NCI-H510A treated with DMSO at 0.1 percent for 48 hours (cell line): ENCODE measurements around the gene NRGN.
"Not testable (repeated sequence)": the region's sequence is repeated elsewhere in the genome, so short reads cannot be mapped to it uniquely, and the experiment has no call there.

Experiments
- DNase-seq: peaks from one replicate; lab custom pipeline; 2025; lab: John Stamatoyannopoulos, UW

Gene NRGN

DNA sequence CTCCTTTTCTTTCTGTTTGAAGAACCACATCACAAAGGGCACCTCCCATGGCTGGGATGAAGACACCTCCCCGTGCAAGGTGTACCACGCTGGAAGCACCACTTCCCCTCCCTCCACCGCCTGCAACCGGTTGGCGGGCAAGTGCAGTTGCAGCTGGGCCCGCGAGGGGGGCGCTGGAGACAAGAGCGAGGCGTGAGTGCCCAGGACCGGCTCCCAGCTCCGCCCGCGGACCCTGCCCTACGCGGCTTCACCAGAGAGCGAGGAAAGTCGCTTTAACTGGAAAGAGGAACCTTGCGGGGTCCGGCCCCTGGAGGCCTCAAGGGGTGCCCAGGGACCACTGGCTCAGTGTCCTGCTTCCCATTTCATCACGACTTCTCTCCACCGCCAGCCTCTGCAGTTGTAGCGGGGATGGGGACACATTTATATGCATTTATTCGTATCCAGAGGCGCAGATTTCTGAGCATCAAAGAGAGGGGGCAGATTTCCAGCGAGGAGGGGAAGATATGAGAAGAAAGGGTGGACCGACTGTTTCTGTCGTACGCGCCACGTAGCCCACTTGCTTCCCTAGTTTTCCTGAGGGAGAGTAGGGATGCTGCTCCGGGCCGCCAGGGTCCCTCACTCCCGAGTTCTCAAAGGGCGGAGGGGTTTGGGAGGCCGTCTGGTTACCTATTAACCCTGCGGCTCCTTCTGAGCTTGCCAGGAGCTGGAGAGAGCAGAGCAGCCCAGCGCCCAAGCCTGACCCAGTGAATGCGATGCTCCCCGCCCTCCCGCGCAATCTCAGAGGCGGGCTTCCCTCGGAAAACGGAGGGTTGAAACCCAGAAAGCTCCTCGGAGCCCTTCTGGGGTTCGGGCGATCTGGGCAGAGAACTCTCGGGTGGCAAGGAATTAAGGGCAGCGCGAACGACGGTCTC, 18.9 kb downstream of the NRGN start:
- DNase-seq: peak; percentile 67

DNA sequence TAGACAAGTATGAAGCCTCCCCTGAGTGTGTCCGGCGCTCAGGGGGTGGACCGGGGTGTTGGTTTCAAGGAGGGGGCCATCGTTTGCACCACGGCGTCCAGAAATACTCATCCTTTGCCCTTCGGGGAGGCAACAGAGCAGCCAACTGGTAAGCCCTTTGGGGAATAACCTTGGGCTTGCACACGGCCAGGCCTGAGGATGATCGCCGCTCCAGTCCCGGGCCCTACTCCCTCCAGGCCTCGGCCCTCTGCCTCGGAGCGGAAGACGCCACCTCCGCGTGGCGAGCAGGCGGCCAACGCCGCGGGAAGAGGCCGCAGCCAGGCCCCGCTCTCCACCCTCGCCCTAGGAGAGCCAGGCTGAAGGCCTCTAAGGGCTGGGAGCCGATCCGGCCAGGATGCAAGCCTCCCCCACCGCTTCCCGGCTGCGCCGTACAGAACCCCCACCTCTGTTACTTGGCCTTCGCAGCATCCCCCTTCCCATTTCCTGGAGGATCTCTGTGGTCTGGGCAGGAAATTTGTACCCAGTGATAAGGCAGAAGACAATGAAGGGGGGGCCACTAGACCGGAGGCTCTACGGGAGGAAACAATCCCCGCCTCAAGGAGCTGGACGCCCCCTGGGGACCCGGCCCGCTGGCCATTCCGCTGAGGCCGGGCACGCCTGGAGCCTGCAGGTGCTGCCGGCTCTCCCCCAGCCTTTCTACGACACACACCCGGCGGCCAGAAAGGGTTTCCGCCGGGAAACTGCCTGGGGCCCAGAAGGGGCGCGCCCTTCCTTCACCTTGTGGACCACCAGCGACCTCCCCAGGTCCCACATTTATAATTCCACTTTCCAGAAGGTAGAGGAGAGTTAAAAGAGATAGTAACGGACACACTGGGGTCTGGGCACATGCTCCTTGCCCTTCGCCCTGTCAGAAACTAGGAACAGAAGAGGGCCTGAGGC, 19.8 kb downstream of the NRGN start:
- DNase-seq: no peak

DNA sequence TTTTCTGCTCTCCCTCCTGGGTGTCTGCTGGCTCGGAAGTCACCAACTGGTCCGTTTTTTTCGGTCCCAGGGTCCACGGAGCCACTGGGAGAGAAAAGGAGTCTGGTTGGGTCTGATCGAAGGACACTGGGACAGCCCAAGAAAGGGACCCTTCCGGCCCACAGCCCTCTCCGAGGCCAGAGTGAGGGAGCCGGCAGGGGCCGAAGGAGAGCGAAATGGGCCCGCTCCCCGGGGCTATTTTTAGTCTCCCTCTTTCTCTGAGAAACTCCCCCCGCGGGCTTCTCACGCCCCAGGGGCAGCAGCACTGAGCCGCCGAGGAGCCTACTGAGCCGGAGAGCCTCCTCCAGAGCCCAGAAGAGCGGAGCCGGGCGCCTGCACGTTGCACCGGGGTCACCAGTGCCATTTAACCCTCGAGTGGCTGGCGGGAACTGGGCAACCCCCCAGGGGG, 20.5 kb downstream of the NRGN start:
- DNase-seq: no peak

DNA sequence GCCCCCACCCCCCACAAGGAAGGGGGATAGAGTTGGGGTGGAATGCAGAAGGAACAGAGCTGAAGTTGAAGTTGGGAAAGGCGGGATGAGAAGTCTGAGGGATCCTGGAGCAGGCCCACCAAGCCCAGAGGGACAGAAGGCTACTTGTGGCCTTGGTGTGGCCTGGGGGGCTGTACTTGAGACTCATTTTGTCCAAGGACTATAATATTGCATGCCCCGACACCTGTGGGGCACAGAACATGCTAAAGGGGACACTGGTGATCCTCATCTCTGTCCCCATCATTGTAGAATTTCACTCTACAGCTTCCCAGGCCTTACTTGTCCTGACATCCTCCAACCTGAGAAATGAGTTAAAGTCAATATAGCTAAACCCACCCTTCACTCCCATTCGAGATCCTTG, 21.1 kb downstream of the NRGN start:
- DNase-seq: no peak

DNA sequence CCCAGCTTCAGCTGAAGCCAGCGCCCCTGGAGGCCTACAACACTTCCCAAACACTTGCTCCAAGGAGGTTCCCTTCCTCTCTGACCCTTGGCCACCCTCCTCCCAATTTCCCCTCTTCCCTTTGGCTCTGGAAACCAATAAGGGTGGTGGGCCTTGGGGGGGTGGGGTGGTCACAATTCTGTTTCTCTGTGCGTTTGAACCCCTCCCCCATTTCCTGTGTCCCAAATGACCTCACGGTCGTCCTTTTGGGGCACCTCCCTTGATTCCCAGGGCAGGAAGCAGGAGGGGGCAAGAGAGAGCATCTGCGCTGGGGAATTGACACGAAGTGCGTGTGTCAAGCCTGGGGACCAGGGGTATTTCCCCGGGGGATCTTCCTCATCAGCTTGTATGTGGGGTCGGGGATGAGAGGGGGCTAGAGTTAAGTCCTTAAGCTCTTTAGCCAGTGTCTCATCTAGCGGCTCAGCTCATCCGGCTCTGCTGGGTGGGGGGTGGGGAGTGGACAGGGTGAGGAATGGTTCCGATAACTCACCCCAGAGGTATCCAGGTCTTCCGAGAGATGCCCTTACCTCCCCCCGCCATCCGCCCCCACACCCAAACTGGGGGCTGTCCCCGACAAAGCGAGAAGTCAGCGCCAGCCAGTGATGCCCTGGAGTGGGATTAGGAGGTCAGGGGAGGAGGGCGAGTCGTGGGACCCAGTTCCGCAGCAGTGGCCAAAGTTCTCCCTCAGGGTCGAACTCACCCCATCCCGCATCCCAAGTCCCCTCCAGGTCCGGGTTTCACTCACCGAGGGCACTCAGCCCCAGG, 21.8 kb downstream of the NRGN start:
- DNase-seq: no peak

DNA sequence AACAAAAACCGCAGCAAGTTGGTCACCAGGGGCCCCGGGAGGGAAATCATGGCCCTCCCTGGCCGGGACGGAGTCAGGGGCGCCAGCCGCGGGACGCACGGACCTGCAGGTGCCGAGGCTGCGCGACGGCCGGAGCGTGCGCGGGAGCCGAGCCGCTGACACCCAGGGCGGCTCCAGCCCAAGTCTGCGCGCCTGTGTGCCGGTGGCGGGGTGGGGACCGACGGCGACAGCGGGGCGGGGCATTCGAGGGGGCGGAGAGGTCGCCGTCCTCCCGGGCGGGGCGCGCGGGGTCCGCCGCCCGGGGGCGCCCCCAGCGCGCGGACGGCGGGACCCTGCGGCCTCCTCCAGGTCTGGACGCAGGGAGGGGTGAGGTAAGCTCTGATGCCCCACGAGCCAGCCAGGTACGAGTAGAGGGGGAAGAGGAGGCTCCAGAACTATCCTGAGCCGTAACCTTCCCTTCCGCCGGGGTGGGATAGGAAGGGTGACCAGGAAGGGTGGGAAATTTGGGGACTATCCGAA, 22.4 kb downstream of the NRGN start, which contains the start of gene ESAM:
TSS of gene ESAM (minus strand) at position 186 of the 519 bp plus-strand sequence. CDS start at position 50, 136 bp downstream.
- peak; percentile 20 for DNase-seq

DNA sequence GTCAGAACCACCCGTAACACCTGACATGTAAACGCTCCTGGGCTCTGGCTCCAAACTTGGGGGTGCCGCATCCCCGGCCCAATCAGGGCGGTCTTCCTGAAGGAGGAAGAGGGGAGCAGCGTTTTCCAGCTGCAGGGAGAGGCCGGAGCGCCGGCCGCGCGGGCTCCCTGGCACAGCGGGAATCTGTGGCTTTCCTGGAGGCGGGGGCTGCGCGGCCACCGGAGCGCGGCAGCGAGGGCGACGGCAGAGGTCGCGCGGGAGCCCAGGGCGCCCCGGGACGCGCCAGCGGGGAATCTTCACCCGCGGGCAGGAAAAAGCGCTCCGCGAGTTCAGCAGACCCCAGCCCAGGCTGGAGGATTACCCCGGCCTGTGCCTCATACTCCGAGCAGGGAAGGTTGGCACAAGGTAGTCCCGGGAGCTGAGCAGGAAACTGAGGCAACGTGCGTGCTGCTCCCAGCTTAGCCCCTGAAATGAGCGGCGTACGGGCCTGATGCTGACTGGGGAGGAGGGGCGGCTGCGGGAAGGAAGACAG, 22.9 kb downstream of the NRGN start:
- no peak for DNase-seq

DNA sequence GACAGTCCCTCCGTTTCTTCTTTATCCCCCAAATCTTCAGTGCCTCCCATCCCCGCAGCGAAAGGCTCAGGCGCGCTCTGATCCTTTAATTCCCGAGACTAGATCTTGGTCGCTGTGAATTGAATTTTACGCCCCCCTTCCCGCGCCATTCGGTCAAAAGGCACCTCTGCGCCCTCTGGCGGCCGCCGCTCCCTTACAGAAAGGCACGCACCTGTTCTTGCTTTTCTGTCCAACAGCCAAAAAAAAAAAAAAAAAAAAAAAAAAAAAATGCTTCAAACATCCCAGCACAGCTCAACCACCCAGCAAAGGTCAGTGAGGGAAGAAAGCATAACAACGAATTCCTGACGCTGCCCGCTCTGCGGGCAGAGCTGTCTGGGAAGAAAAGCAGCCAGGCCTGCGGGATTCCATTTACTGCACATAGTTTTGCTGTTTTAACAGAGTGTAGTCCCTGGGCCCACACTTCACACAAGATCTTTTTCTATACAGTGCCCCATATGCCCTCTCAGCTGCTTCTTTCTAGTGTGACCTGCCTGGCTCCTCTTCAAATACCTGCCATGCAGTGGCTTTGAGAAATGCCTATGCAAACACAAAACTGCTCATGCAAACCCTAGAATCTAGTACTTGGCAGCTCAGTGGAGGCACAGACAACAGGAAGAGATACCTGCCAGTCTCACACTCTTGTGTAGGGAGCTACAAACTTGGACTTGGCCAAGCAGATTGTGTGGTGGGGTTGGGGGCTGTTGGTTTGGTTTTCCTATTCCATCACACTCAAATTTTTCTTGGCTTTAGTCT, 23.6 kb downstream of the NRGN start:
- DNase-seq: peak; percentile 57

DNA sequence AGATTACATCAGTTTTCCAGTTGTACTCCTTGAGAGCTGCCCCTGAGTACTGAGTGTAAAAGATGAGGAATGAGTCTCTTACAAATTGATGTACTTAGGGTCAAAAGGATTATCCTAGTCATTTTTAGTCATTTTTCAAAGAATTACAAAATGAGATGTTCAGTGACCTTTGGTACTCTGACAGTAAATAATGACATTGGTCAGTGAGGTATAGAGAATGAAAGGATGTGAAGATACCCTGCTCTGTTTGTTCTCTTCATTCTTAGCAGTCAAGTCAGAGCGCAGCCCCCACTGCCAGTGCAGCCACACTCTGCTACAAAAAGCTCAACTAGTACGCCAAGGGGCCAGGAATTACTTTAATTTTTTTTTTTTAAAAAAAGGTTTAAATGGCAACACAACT, 26.4 kb downstream of the NRGN start:
- no peak for DNase-seq

DNA sequence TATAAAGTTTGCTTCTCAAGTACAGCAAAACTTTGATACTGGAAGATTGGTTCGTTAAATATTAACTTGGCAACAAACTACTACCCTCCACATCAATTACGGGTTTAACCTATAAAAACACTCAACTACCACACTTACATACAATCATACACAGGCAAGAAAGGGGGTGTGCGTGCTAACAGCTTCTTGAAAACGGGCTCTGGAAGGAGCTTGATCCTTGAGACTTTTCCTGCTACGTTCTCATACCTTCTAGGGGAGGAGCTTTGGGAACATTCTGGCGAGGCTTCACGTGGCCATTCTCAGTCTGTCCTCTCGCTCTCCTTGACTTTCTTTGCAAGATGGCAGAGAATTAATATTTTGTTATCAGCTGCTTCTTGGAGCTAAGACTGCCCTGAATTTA, 29.2 kb downstream of the NRGN start:
- no peak for DNase-seq

DNA sequence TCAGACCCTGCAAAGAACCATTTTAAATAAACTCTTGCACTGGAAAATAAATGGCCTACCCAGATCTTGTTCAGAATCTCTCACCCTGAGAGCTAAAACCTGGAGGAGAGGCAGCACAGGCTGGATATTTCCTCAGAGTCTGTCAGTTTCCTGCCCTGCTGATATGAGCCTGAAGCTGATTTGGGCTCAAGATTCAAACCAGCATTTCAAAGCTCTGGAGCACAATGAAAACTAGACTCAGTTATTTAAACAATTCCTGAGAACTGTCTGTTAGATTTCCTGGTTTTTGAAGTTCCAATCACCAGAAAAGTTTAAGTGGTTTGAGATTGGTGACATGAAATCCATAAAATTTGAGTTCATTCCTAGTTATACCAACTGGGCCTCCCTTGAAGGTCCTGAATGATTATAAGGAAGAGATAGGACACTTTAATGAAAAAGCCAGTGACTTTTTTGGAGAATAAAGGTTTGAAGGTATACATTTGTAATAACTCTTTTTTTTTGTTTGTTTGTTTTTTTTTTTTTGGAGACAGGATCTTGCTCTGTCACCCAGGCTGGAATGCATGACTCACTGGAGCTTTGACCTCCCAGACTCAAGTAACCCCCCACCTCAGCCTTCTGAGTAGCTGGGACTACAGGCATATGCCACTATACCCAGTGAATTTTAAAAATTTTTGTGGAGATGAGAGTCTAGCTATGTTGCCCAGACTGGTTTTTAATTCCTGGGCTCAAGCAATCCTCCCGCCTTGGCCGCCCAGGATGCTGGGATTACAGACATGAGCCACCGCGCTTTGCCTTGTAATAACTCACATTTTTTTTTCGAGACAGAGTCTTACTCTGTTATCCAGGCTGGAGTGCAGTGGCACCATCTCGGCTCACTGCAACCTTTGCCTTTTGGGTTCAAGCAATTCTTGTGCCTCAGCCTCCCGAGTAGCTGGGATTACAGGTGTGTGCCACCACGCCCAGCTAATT, 30.3 kb downstream of the NRGN start:
- DNase-seq: no peak

DNA sequence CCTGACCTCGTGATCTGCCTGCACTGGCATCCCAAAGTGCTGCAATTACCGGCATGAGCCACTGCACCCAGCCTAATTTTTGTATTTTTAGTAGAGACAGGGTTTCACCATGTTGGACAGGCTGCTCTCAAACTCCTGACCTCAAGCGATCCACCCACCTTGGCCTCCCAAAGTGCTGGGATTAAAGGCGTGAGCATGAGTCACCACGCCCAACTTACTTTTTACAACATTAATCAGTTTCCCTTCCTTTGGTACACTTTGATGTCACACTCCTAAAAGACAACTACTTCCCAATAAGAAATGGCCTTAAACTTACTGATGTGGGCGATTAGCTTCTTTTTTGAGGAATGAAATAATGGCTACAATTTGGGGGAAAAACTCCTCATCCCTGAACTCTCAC, 31.2 kb downstream of the NRGN start:
- not testable (repeated sequence) for DNase-seq

DNA sequence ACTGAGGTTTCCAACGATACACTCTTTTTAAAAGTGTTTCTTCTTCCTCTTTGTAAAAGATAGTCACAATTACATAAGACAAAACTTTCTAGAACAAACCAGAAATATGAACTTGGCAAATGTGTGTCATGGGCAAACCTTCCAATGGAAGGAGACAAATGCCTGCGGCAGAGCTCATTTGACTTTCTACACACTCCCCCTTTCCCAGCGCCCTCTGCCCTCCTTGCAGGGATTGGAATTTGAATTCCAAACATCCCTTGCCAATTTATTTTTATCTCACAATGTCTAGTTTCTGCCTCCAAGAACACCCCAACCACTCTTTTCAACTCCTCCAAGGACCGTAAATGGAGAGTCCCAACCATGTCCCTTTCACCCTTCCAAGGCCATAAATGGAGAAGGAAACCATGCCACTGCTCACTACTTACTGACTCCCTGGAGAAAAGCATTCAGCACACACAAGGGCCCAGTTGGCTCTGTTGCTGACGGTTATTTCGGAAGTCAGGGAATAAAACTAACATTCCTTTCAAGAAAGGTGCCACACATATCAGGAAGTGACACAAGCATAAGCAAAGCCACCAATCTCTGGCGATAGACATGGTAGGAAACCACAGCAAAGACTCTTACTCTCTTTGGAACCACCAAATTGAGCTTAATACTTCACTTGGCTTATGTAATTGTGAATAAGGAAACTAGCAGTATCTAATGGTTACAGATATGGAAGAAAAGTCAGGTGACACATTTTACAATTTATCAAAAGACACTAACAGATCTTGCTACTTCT, 37.3 kb downstream of the NRGN start:
- DNase-seq: no peak

DNA sequence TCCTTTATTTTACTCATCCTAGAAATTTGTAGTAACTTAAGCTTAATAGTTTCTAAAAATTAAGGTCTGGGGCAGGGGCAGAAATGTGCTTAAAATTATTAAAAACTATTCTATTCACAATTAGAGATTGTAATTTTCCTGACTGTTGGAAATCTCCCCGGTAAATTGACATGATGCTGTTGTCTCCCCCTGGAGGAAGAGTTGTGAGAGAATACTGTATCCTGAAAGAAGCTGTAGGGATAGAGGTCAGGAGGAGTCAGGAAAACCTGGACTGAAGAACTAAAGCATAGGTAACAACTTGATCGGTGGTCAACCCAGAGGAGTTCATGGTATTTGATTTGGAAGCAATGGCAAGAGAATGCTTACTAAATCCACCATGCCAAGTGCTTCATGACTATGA, 38.5 kb downstream of the NRGN start:
- no peak for DNase-seq

DNA sequence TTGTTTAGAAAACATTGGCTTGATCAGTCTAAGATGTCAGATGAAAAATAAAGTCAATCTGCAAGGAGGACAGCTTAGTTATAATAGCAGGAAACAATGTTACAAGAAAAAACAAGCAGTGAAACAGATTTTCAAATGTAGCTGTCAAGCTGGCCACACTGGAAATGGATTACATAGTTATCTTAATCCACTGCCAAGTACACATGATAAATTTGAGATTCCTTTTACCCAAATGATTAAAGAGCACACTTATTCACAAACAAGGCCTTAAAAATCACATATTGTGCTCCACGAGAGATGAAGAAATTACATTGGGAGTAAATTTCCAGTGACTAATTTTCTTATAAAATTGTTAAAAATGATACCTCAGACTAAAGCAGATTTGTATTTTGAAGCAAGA, 39.8 kb downstream of the NRGN start:
- no peak for DNase-seq

DNA sequence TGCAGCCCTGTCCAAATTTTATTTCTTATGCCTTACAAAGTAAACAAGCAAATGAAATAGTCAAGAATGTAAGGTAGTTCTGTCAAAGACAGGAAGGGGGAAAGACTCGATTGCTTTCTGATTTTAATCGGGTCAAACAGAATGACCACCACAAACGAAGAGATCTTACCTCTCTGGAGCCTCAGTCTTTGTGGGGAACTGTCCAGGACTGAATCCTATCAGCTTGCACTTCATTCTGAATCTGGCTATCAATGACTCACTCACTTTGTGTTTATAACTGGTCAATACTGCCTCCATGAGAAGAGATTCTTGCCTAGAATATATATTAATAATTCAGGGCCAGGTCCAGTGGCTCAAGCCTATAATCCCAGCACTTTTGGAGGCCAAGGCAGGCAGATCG, 43.3 kb downstream of the NRGN start:
- DNase-seq: no peak

DNA sequence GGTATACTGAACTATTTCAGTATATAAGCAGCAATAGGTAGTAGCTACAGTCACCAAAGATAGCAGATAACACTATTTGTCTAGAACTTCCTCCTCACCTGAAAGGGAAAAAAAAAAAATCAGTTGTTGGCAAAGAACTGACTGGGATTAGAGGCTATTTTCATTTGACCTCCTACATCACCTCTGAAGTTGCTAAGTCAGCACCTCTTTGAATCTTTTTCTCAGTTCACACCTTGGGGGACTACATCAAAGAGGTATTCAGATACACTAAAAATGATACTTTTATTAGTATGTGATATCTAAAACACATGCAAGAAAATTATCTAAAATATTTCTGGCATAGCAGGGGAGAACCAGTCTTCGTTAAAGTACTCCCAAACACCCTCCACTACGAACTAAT, 44.3 kb downstream of the NRGN start:
- DNase-seq: no peak

DNA sequence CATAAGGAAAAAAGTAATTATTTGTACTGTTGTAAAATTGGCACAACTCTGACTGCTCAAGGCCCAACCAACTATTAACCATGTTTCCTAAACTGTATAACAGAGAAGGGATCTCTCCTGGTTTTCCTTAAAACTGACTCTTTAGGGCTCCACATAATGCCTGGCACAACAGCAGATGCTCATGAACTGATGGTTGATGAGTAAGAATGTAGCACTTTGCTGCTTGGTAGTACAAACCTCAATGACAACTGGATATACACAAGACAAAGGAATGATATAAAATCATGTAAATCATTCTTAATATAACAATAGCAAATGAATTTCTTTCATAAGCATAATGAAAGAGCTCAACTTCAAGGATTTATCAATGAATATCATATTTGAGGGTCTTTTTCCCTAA, 48.8 kb downstream of the NRGN start:
- no peak for DNase-seq
